ENCODE data around the gene PHETA1.

The PHETA1 gene

GRCh38 chr12:111361073-111361716 is 7.7 kb downstream of the PHETA1 start:
- TF ChIP-seq CTCF (IDR thresholded peaks at IDR 0.05; ENCODE audit: low read depth, low read length), result no peak
- no peak overlapping the region for H3K4me3 ChIP-seq (replicated peaks in 1 of 2; ENCODE audit: low read depth in 2 of 2, low read length in 2 of 2)
- no peak for DNase-seq (ENCODE audit: low read depth in 2 of 2)

DNA sequence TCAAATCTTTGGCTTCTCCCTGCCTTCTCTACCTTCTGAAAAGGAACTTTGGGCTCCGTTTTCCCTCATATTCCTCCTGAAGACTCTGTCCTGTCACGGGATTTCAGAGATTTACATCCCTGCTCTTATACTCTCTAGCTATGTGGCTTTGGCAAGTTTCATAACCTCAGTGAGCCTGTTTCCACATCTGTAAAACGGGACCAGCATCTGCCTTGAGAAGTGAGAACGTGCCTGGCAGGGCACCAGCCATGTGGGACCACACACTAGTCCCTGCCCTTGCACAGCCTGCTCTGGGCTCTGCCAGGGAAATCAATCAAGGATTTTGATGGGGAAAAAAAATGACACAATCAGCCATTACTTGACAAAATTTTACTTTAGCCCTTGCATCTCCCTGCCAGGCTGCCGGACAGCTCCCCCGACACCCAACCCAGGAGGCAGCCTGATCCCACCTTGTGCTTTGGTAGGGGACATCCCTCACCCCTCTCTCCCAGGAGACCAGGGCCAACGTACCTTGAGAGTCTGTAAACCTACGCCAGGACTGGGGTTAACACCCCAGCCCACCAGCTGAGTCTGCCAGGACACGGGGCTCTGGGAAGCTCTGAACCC is 8.5 kb downstream of the PHETA1 start:
- TF ChIP-seq CTCF (IDR thresholded peaks at IDR 0.05; ENCODE audit: low read depth, low read length), result no peak

DNA sequence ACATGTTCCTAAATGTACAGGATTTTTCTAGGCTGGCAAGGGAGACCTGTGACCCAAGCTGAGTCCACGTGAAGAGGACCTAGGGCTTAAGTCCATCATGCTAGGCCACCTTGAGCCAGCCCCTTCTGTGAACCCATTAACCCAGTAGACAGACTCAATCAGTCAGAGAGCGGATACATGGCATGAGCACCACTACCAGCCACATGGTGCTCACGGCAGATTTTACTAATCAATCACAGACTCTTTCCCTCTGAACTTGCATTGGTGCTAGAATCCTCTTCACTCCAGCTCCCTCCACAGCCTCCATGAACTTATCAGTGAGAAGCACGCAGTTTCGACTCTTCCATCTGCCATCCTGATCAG is 9.0 kb downstream of the PHETA1 start:
- no peak overlapping the region for H3K4me3 ChIP-seq (replicated peaks in 1 of 2; ENCODE audit: low read depth in 2 of 2, low read length in 2 of 2)
- DNase-seq (ENCODE audit: low read depth in 2 of 2), result no peak
- no peak for TF ChIP-seq CTCF (IDR thresholded peaks at IDR 0.05; ENCODE audit: low read depth, low read length)

More for the DNA sequence above, 8.5 kb downstream of the PHETA1 start:
- DNase-seq (ENCODE audit: low read depth in 2 of 2), result no peak
- no peak overlapping the region for H3K4me3 ChIP-seq (replicated peaks in 1 of 2; ENCODE audit: low read depth in 2 of 2, low read length in 2 of 2)

DNA sequence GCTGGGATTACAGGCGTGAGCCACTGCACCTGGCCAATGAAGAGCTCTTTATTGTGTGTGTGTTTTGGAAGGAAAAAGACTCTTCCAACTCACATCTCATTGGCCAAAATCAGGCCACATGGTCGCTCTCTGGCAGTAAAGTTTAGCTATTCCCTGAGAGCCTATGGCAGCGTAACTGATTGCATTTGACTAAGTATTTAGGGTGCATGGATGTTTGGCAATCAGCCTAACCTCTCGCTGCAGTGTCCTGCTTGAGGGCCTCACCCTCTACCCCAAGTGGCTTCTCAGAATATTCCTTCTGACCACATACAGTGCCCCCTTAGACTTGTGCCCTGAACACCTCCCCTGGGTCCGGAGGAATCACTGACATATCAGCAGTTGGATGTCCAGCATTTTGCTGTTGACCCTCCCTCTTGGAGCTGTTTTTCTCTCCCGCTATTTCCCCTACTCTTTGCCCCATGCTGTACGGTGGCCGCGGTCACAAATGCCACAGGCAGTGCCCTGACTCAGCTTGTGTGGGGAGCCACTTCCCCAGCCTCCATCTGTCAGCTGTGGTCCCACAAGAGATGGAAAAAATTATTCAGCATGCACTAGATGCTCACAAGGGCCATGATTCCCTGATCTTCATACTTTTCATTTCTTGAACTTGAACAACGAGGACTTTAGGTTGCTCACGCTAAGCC is 9.5 kb downstream of the PHETA1 start:
- TF ChIP-seq CTCF (IDR thresholded peaks at IDR 0.05; ENCODE audit: low read depth, low read length), result no peak
- peak in 1 of 2 donors; percentile 4 for DNase-seq (ENCODE audit: low read depth in 2 of 2)
- H3K4me3 ChIP-seq (replicated peaks in 1 of 2; ENCODE audit: low read depth in 2 of 2, low read length in 2 of 2), result no peak overlapping the region

- TF ChIP-seq CTCF (IDR thresholded peaks at IDR 0.05; ENCODE audit: low read depth, low read length), result no peak
- DNase-seq (ENCODE audit: low read depth in 2 of 2), result no peak
- no peak overlapping the region for H3K4me3 ChIP-seq (replicated peaks in 1 of 2; ENCODE audit: low read depth in 2 of 2, low read length in 2 of 2)
These were observed 13.5 kb downstream of the PHETA1 start for GRCh38 chr12:111355201-111355925.

DNA sequence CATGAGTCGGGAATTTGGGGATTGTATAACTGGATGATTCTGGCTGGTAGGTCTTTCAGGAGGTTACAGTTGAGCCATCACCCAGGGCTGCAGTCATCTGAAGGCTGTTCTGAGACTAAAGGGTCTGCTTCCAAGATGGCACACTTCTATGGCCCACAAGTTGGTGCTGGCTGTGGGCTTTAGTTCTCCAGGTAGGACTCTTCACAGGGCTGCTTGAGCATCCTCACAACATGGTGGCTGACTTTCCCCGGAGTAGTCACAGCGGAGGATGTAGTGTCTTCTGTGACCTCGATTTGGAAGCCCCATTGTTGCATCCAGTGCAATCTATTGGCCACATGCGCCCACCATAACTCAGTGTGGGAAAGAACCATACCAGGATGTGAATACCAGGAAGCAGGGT is 14.4 kb downstream of the PHETA1 start:
- TF ChIP-seq CTCF (IDR thresholded peaks at IDR 0.05; ENCODE audit: low read depth, low read length), result no peak
- no peak for DNase-seq (ENCODE audit: low read depth in 2 of 2)
- no peak overlapping the region for H3K4me3 ChIP-seq (replicated peaks in 1 of 2; ENCODE audit: low read depth in 2 of 2, low read length in 2 of 2)
